HG02763 (cell line): ENCODE data around the gene CCM2.

Experiments
- ATAC-seq: cut with Tn5 transposase; IDR thresholded peaks from one replicate; pipeline ENCODE4 v1.9.1; 2021; ENCODE audit warnings: mild to moderate bottlenecking, moderate library complexity; ENCODE audit not compliant: unreplicated experiment

Gene CCM2

GRCh38 chr7:45117582-45117981 lies 117.6 kb downstream of the CCM2 start:
- ATAC-seq = no peak

- ATAC-seq = no peak
Measured at GRCh38 chr7:45118292-45118691, 118.3 kb downstream of the CCM2 start.

GRCh38 chr7:45118889-45119331 lies 118.9 kb downstream of the CCM2 start:
- no peak for ATAC-seq

- no peak for ATAC-seq
Measured at GRCh38 chr7:45119550-45119949, 119.5 kb downstream of the CCM2 start.

- no peak for ATAC-seq
Measured at GRCh38 chr7:45122975-45123860, 123.2 kb downstream of the CCM2 start.

- no peak for ATAC-seq
Measured at GRCh38 chr7:45123913-45124710, 124.1 kb downstream of the CCM2 start.

- ATAC-seq = no peak
Measured at GRCh38 chr7:45125193-45125904, 125.3 kb downstream of the CCM2 start.
